SK-N-DZ (cell line): Measurements from ENCODE around the gene KIF5A.

Experiments
- DNase-seq: peaks from one replicate; pipeline ENCODE4 v3.0.0-alpha.2; 2015; ENCODE audit warnings: low spot score

KIF5A gene

GRCh38 chr12:57534991-57535543 lies 14.8 kb upstream of the KIF5A start:
- no peak for DNase-seq

- DNase-seq = no peak
Measured at GRCh38 chr12:57535764-57536596, 13.9 kb upstream of the KIF5A start.

GRCh38 chr12:57536597-57536942 lies 13.3 kb upstream of the KIF5A start:
- DNase-seq = no peak

- DNase-seq = no peak
Measured at GRCh38 chr12:57539134-57539768, 10.6 kb upstream of the KIF5A start.

GRCh38 chr12:57541001-57541400 lies 8.8 kb upstream of the KIF5A start:
- DNase-seq = no peak

- no peak for DNase-seq
Measured at GRCh38 chr12:57541717-57542116, 8.1 kb upstream of the KIF5A start.

- DNase-seq = no peak
Measured at GRCh38 chr12:57543581-57543980, 6.3 kb upstream of the KIF5A start.

GRCh38 chr12:57545809-57546437 lies 3.9 kb upstream of the KIF5A start:
- no peak for DNase-seq

GRCh38 chr12:57546438-57547287 lies 3.2 kb upstream of the KIF5A start, which contains the start of gene DCTN2:
Gene DCTN2, minus strand, starts transcription at chr12:57547192. Its CDS starts 129 bp downstream, at chr12:57547063.
- peak; percentile 98 for DNase-seq

- no peak for DNase-seq
Measured at GRCh38 chr12:57547288-57548012, 2.4 kb upstream of the KIF5A start.

- no peak for DNase-seq
Measured at GRCh38 chr12:57548013-57548315, 1.9 kb upstream of the KIF5A start.

- DNase-seq = no peak
Measured at GRCh38 chr12:57548488-57548887, 1.4 kb upstream of the KIF5A start.

- DNase-seq = no peak
Measured at GRCh38 chr12:57549203-57549908, 488 bp upstream of the KIF5A start.

GRCh38 chr12:57550641-57551549 lies 1.1 kb downstream of the KIF5A start:
- no peak for DNase-seq

GRCh38 chr12:57551637-57552305 lies 1.9 kb downstream of the KIF5A start:
- DNase-seq = no peak

GRCh38 chr12:57552306-57552651 lies 2.4 kb downstream of the KIF5A start:
- no peak for DNase-seq

- no peak for DNase-seq
Measured at GRCh38 chr12:57552835-57553313, 3.0 kb downstream of the KIF5A start.

- no peak for DNase-seq
Measured at GRCh38 chr12:57553343-57554202, 3.7 kb downstream of the KIF5A start.
